GM19324 (cell line): ENCODE measurements around the gene AMBRA1.

Source experiments
- ATAC-seq: cut with Tn5 transposase; IDR thresholded peaks from one replicate; pipeline ENCODE4 v1.9.1; 2021; ENCODE audit warnings: mild to moderate bottlenecking, moderate library complexity; ENCODE audit not compliant: unreplicated experiment, low FRiP score

AMBRA1 gene

GRCh38 chr11:46477136-46477535, 116.7 kb downstream of the AMBRA1 start:
- ATAC-seq: no peak

- ATAC-seq: no peak
These were observed 117.8 kb downstream of the AMBRA1 start for GRCh38 chr11:46475926-46476545.

DNA sequence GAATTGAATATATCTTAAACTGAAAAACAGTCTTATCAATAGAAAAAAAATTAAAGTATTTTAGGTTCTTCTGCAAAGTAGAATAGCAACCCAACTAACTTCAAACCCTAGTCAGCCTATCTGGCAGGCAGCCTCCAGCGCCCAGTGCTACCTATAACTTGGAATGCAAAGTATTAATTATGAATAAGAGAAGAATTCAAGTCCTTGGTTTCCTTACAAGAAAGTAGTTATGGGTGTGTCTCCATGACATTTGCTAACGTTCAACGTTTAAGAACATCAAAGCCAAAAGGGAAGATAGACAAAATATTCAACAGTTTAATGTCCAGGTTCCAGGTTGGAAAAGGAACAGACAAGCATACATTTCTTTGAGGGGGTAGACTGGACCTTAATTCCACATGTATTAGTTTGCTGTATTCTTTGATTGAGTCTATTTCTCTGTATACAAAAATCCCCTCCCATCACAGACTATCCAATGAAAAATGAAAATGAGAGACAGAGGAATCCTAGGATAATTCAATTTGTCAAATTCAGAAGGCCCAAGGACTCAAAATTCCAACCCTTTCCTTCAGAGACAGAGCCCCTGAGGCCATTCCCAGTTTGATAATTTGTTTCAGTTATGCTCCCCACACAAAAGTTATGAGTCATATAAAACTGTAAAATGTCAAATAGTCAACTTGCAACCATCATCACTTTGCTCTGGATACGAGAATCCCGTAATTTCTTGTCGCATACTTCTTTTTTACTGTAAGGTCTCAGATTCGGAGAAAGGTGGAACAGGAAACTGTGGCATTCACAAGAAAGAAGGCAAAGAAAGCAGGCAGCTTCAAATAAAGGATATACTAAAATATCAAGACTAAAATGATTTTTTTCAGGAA, 118.5 kb downstream of the AMBRA1 start:
- ATAC-seq: no peak

GRCh38 chr11:46472662-46472994, 121.2 kb downstream of the AMBRA1 start:
- ATAC-seq: no peak

DNA sequence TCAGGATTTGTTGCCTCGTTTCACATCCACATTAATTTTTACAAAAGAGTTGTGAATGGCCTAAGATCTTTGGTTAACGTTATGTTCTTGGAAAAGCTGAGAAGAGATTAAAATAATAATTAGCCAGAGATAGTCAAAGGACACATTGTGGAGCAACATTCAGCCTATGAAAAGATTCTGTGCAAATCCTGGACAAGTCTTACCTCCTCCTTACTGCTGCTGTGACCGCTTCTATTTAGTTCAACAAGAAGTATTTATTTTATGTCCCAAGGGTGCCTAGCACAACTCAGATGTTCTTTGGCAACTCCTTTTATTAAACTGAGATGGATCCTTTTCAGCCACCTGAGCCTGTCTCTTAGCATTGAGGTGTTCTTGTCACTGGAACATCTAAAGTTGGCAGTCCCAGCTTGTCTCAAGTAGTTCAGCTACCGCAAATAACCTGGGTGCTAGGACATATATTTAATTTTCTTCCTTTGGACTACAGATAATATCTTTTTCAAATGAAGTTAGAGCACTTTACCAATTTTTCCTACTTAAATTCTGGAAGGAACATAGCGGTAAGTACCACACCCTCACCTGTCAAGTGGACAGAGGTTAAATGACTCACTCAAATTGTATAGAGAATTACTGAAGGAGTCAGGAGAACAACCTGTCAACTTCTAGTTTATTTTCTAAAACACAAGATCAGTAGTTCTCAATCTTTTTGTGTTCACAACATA, 121.7 kb downstream of the AMBRA1 start:
- no peak for ATAC-seq

- ATAC-seq: no peak
These were observed 123.9 kb downstream of the AMBRA1 start for GRCh38 chr11:46469926-46470325.

- no peak for ATAC-seq
These were observed 128.1 kb downstream of the AMBRA1 start for GRCh38 chr11:46465683-46466082.

DNA sequence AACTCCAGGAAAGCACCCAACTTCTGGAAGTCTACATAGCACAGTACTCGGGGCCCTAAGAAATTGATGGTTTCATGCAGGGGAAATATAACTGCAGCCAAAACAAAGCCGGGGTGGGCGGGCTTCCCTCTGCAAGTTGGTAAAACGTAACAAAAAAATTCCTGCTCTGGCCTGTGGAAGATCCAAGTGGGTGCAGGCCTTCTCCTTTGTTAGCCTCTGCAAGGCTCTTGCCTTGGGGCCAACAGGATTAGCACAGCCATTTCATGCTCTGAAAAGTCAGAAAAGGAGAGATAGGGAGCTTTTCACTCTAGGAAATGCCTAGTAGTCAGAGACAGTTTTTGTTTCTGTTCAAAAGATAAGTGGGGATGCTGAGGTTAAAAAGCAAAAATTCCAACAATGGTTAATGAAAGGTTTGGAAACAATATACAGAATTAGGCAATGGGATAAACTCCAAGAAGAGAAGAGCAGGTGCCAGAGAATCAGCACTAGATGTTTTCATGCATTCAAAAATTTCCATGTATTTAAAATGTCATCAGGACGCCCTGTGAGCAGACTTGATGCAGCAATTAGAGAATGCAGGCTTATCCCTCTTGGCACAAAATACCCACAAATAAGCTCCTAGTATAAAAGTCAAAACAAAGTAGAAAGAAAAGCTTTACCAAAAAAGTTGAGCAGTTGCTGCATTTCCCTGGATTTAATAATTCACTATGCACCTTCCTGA, 130.0 kb downstream of the AMBRA1 start:
- ATAC-seq: no peak

DNA sequence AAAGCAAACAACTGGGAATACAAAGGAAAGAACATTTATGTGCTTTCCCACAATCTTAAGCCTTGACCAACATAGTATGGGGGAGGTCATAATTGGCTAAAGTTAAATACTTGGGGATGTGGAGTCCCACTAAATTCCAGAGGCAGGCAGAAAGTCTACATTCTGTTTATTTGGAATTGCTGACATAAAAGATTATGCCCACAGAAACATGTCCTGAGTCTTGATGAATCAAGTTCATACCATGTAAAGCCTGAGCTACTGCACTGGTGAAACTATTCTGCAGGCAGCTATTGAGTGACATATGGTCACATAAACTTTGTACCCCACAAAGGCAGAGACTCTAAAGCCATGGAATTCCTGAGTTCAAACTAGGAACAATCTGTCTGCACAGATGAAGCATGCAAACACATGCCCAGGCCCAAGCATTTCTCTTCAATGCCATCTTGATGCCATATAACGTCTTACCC, 132.3 kb downstream of the AMBRA1 start:
- no peak for ATAC-seq

GRCh38 chr11:46458491-46458890, 135.3 kb downstream of the AMBRA1 start:
- ATAC-seq: no peak

DNA sequence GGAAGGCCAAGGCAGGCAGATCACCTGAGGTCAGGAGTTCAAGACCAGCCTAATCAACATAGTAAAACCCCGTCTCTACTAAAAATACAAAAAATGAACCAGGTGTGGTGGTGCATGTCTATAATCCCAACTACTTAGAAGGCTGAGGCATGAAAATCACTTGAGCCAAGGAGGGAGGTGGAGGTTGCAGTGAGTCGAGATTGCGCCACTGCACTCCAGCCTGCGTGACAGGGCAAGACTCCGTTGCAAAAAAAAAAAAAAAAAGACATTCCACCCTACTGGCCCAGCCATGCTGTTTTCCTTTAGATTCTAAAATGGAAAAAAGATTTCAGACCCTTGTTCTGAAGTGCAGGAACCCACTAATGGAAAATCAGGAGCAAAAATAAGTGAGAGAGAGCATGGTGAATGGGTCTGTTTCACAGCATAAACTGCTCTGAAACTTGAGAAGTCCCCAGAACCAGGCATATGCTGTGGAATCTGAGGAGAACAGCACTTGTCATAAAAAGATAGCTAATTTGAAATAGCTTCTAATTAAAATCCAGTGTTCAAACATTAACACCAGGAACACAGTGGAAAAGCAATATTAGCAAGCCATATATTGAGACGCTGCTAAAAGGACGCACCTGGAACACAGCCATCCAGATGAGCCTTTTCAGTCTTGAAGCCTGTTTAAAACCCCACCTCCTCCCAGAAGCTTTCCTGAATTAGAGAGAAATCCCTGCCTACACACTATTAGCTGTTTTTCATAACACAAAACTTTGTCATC, 136.0 kb downstream of the AMBRA1 start:
- no peak for ATAC-seq

GRCh38 chr11:46457021-46457420, 136.8 kb downstream of the AMBRA1 start:
- no peak for ATAC-seq

GRCh38 chr11:46456269-46457001, 137.4 kb downstream of the AMBRA1 start:
- no peak for ATAC-seq

GRCh38 chr11:46455834-46456233, 138.0 kb downstream of the AMBRA1 start:
- no peak for ATAC-seq

DNA sequence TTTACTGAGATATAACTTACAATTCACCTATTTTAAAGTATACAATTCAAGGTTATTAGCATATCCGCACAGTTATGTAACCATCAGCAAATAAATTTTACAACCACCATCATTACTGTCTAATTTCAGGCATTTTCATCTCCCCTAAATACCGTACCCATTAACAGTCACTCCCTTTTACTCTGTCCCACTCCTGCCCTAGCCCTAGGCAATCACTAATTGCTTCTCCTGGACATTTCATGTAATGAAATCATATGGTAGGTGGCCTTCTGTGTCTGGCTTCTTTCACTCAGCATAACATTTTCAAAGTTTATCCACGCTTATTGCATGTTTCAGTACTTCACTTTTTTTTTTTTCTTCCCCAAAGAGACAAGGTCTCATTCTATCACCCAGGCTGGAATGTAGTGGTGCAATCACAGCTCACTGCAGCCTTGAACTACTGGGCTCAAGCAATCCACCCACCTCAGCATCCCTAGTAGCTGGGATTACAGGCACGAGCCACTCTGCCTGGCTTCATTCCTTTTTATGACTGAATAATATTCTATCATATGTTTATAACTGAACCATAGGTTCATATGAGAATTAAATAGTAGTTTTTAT, 140.8 kb downstream of the AMBRA1 start:
- no peak for ATAC-seq

DNA sequence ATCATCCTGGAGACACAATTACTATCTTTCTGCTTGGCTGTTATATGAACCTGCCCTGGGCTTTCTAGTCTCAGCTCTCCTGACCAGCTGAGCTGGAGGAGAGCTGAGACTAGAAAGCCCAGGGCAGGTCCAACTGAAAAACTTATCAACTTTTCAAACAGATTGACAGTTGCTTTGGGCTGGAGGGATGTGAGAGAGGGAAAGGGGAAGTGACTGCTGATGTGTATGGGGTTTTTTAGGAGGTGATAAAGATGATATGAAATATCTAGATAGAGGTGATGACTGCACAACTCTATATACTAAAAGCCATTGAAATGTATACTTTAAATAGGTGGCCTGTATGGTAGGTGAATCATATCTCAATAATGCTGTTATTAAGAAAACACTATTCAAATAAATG, 142.1 kb downstream of the AMBRA1 start:
- ATAC-seq: no peak

- ATAC-seq: no peak
These were observed 142.9 kb downstream of the AMBRA1 start for GRCh38 chr11:46450846-46451477.

- ATAC-seq: no peak
These were observed 146.3 kb downstream of the AMBRA1 start for GRCh38 chr11:46447544-46447943.
